PC-9 (cell line): Measurements from ENCODE around the gene VEPH1.

ENCODE experiments used
- CTCF ChIP-seq: fragments of 200-600 bp; sonication (generic); conservative IDR thresholded peaks from 2 replicates; pipeline ENCODE4 v1.6.1; 2017; ENCODE audit warnings: mixed run types, antibody characterized with exemption, mild to moderate bottlenecking, moderate library complexity
- EZH2 ChIP-seq: fragments of 200-600 bp; sonication (generic); IDR thresholded peaks from 2 replicates; pipeline ENCODE4 v1.8.0; 2017; ENCODE audit warnings: antibody characterized with exemption, low read depth

GRCh38 chr3:157549498-157549897 is 46.3 kb upstream of the VEPH1 start:
- TF ChIP-seq CTCF (no peak), EZH2 (no peak)
